RWPE2 (cell line): ENCODE results near the gene INTU.
"Not testable (repeated sequence)": the region's sequence is repeated elsewhere in the genome, so short reads cannot be mapped to it uniquely, and the experiment has no call there.

ENCODE experiments used
- ATAC-seq: fragments of 200-7000 bp; cut with Tn5 transposase; 3 replicates; pipeline ENCODE4 v1.9.1; 2021; ENCODE audit warnings: low read depth
- DNase-seq: peaks from one replicate; pipeline ENCODE4 v3.0.0-alpha.2; 2020; ENCODE audit warnings: low spot score
- H3K27ac ChIP-seq: fragments of 450-650 bp; 2 replicates; pipeline ENCODE4 v1.5.1; 2017; ENCODE audit warnings: mild to moderate bottlenecking; ENCODE audit not compliant: poor library complexity, severe bottlenecking
- H3K27me3 ChIP-seq: fragments of 250-450 bp; sonication (Bioruptor Pico); 2 replicates; pipeline ENCODE4 v1.5.1; 2021; ENCODE audit warnings: mild to moderate bottlenecking, moderate library complexity; ENCODE audit not compliant: insufficient read depth, poor library complexity, severe bottlenecking
- H3K36me3 ChIP-seq: fragments of 250-450 bp; sonication (Bioruptor Pico); 2 replicates; pipeline ENCODE4 v1.5.1; 2020; ENCODE audit warnings: low read depth, mild to moderate bottlenecking, moderate library complexity
- H3K4me1 ChIP-seq: fragments of 250-450 bp; sonication (Bioruptor Pico); 2 replicates; pipeline ENCODE4 v1.5.1; 2021; ENCODE audit warnings: mild to moderate bottlenecking, moderate library complexity; ENCODE audit not compliant: insufficient read depth, poor library complexity, severe bottlenecking
- H3K4me3 ChIP-seq: fragments of 250-450 bp; sonication (Bioruptor Pico); 2 replicates; pipeline ENCODE4 v1.5.1; 2021; ENCODE audit warnings: mild to moderate bottlenecking, moderate library complexity; ENCODE audit not compliant: severe bottlenecking
- H3K9me3 ChIP-seq: fragments of 250-450 bp; sonication (Bioruptor Pico); 2 replicates; pipeline ENCODE4 v1.5.1; 2021; ENCODE audit warnings: mild to moderate bottlenecking, moderate library complexity; ENCODE audit not compliant: severe bottlenecking
- TF ChIP-seq, protein P1 (sequence below): fragments of 450-650 bp; IDR thresholded peaks from one replicate; pipeline ENCODE4 v1.5.1; 2017; ENCODE audit warnings: mild to moderate bottlenecking, moderate library complexity; ENCODE audit not compliant: poor library complexity, severe bottlenecking

The INTU gene

DNA sequence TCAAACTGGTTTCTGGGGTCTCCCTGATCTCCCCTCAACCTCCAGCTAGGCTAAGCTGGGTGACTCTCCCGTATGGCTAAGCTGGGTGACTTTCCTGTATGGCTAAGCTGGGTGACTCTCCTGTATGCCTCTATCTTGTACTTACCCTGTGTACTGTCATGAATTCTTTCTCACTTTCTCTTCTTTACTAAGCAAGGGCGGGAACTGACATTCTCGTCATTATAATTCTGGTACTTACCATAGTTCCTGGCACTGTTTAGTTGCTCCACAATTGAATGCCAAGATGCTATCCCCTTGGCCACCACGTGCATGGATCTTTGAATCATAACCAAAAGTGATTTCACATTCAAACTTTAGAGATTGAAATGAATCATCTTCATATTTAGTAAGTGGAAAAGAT is 8.8 kb downstream of the INTU start:
- Histone ChIP-seq H3K4me3 (no peak overlapping the region), H3K27me3 (no peaks in the 10 kb centered on the region), H3K36me3 (peaks cover 14% of the 10 kb centered on the region), H3K27ac (no peak overlapping the region), H3K4me1 (no peaks in the 10 kb centered on the region), H3K9me3 (no peaks in the 10 kb centered on the region)
- TF ChIP-seq, protein P1, sequence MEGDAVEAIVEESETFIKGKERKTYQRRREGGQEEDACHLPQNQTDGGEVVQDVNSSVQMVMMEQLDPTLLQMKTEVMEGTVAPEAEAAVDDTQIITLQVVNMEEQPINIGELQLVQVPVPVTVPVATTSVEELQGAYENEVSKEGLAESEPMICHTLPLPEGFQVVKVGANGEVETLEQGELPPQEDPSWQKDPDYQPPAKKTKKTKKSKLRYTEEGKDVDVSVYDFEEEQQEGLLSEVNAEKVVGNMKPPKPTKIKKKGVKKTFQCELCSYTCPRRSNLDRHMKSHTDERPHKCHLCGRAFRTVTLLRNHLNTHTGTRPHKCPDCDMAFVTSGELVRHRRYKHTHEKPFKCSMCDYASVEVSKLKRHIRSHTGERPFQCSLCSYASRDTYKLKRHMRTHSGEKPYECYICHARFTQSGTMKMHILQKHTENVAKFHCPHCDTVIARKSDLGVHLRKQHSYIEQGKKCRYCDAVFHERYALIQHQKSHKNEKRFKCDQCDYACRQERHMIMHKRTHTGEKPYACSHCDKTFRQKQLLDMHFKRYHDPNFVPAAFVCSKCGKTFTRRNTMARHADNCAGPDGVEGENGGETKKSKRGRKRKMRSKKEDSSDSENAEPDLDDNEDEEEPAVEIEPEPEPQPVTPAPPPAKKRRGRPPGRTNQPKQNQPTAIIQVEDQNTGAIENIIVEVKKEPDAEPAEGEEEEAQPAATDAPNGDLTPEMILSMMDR = no peak
- DNase-seq (no peak), ATAC-seq (no peak)

GRCh38 chr4:127642169-127642568 is 9.4 kb downstream of the INTU start:
- DNase-seq (no peak), ATAC-seq (no peak)
- Histone ChIP-seq H3K4me3 (no peak overlapping the region), H3K36me3 (peaks cover 14% of the 10 kb centered on the region), H3K9me3 (no peaks in the 10 kb centered on the region), H3K27me3 (no peaks in the 10 kb centered on the region), H3K27ac (no peak overlapping the region), H3K4me1 (no peaks in the 10 kb centered on the region)
- TF ChIP-seq, protein P1 = no peak

- DNase-seq = no peak
- H3K9me3 ChIP-seq = no peaks in the 10 kb centered on the region
- no peaks in the 10 kb centered on the region for H3K27me3 ChIP-seq
- H3K4me3 ChIP-seq = no peak overlapping the region
- no peak overlapping the region for H3K27ac ChIP-seq
- peaks cover 6% of the 10 kb centered on the region for H3K4me1 ChIP-seq
- H3K36me3 ChIP-seq = peaks cover 14% of the 10 kb centered on the region
- TF ChIP-seq, protein P1 = no peak
- ATAC-seq = no peak
These were observed 11.0 kb downstream of the INTU start for GRCh38 chr4:127643791-127644190.

- no peak overlapping the region for H3K4me3 ChIP-seq
- TF ChIP-seq, protein P1 = no peak
- H3K27ac ChIP-seq = no peak overlapping the region
- H3K9me3 ChIP-seq = no peaks in the 10 kb centered on the region
- 0 out of 3 replicates have a peak, but pooled peaks have one; percentile 33 for ATAC-seq
- peaks cover 6% of the 10 kb centered on the region for H3K4me1 ChIP-seq
- H3K36me3 ChIP-seq = peaks cover 14% of the 10 kb centered on the region
- no peak for DNase-seq
- H3K27me3 ChIP-seq = no peaks in the 10 kb centered on the region
These were observed 15.3 kb downstream of the INTU start for GRCh38 chr4:127648061-127648460.

GRCh38 chr4:127655590-127655989 is 22.8 kb downstream of the INTU start:
- not testable (repeated sequence) for H3K27ac ChIP-seq, H3K9me3 ChIP-seq, ATAC-seq, H3K4me1 ChIP-seq, H3K27me3 ChIP-seq, DNase-seq, H3K36me3 ChIP-seq, H3K4me3 ChIP-seq
